Parathyroid adenoma (tissue), 2 donors: ENCODE measurements around the gene PIK3R3.

Experiments
- H2AFZ ChIP-seq: fragments of 300-600 bp; sonication (generic); one replicate; pipeline ENCODE4 v1.7.0; 2017; ENCODE audit warnings: antibody characterized with exemption, mild to moderate bottlenecking
- H3K27ac ChIP-seq: fragments of 300-600 bp; sonication (generic); one replicate; pipeline ENCODE4 v1.7.0; 2017
- H3K27me3 ChIP-seq: fragments of 300-600 bp; sonication (generic); one replicate; pipeline ENCODE4 v1.7.0; 2017; ENCODE audit warnings: low read length; ENCODE audit not compliant: control insufficient read depth, insufficient read depth
- H3K36me3 ChIP-seq: fragments of 300-600 bp; sonication (generic); one replicate; pipeline ENCODE4 v1.7.0; 2017; ENCODE audit warnings: low read length; ENCODE audit not compliant: control insufficient read depth, insufficient read depth
- H3K4me1 ChIP-seq: fragments of 300-600 bp; sonication (generic); one replicate; pipeline ENCODE4 v1.7.0; 2017; ENCODE audit warnings: control low read depth
- H3K4me2 ChIP-seq: fragments of 300-600 bp; sonication (generic); one replicate; pipeline ENCODE4 v1.7.0; 2017; ENCODE audit warnings: low read length
- H3K4me3 ChIP-seq: fragments of 300-600 bp; sonication (generic); one replicate; pipeline ENCODE4 v1.7.0; 2017; ENCODE audit warnings: low read depth, low read length
- H3K79me2 ChIP-seq: fragments of 300-600 bp; sonication (generic); one replicate; pipeline ENCODE4 v1.7.0; 2017; ENCODE audit warnings: control low read depth
- H3K9ac ChIP-seq: fragments of 300-600 bp; sonication (generic); one replicate; pipeline ENCODE4 v1.7.0; 2017; ENCODE audit warnings: mild to moderate bottlenecking
- H3K9me3 ChIP-seq: fragments of 300-600 bp; sonication (generic); one replicate; pipeline ENCODE4 v1.7.0; 2017; ENCODE audit warnings: low read length; ENCODE audit not compliant: control insufficient read depth
- CTCF ChIP-seq: fragments of 300-600 bp; sonication (generic); IDR thresholded peaks from one replicate; pipeline ENCODE4 v1.7.0; 2017; ENCODE audit warnings: antibody characterized with exemption, mild to moderate bottlenecking
- donor health status: primary hyperparathyroidism.

The PIK3R3 gene

DNA sequence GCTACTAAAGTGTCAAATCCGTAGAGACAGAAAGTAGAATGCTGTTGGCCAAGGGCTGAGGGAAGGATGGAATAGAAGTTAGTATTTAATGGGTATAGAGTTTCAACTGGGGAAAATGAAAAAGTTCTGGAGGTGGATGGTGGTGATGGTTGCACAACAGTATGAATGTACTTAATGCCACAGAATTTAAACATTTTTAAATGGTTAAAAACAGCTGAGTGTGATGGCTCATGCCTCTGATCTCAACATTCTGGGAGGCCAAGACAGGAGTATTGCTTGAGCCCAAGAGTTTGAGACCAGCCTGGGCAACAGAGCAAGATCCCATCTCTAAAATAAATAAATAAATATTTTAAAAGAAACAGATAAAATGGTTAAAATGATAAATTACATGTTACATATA is 44.5 kb downstream of the PIK3R3 start:
- Histone ChIP-seq H3K4me2 (no peak overlapping the region), H3K79me2 (no peaks in the 10 kb centered on the region), H3K4me1 (no peaks in the 10 kb centered on the region), H3K27ac (no peak overlapping the region), H3K9ac (no peak overlapping the region), H3K9me3 (no peaks in the 10 kb centered on the region), H3K27me3 (no peaks in the 10 kb centered on the region), H3K36me3 (no peaks in the 10 kb centered on the region), H3K4me3 (no peak overlapping the region), H2AFZ (no peak overlapping the region)
- no peak for TF ChIP-seq CTCF

DNA sequence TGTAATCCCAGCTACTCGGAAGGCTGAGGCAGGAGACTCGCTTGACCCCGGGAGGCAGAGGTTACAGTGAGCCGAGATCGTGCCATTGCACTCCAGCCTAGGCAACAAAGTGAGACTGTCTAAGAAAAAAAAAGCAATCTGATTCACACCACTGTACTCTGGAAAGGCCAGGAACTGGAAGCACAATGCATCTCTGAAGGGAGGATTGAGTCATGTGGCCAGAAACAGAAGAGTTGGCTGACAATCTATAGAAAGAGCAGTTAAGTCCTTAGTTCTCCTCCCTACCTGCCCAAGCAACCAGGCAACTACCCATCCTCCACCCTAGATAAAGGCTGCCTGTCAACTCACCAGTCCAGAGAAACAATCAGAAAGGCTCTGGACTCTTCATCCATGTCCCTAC is 45.9 kb downstream of the PIK3R3 start:
- Histone ChIP-seq H3K79me2 (peaks cover 2% of the 10 kb centered on the region), H3K4me3 (no peak overlapping the region), H3K27me3 (no peaks in the 10 kb centered on the region), H3K9me3 (no peaks in the 10 kb centered on the region), H3K4me2 (no peak overlapping the region), H3K4me1 (no peaks in the 10 kb centered on the region), H3K36me3 (no peaks in the 10 kb centered on the region), H3K27ac (no peak overlapping the region), H2AFZ (no peak overlapping the region), H3K9ac (no peak overlapping the region)
- TF ChIP-seq CTCF = no peak

DNA sequence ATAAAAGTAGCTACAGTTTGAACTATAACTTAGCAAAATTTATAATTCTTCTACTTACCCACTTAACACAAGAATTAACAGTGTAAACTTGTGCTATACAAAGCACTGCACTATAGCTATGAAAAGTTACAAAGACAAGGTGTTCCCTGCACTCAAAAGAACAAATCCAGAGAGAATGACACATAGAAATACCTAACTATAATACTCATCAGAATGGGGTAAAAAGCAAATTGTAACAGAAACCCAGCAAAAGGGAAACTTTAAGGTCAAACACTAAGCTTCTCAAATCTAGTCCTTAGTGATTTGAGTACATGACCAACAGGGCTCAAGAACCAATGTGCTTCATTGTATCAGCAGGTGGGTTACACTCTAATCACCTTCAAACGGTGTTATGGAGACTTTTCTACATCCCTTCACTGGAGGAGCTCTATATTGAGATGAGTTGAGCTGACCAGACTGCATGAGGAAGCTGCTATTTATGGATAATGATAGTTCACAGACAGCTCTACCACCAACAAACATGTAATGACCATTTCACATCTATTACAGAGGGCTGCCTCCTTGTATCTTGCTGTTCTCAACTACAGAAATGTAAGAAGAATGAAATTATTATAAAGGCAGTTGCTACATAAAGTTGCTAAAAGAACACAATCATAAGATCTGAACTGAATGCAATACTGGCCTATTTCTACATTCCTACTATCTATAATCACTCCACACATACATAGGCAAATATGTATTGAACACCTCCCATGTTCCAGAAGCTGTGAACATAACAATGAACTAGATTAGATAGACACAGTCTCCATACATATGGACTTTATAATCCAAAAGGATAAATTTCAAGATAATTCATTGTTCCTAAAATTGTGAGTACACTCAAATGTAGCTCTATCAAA is 47.6 kb downstream of the PIK3R3 start:
- peaks cover 2% of the 10 kb centered on the region for H3K79me2 ChIP-seq
- no peak overlapping the region for H3K4me3 ChIP-seq
- H3K9me3 ChIP-seq = no peaks in the 10 kb centered on the region
- no peaks in the 10 kb centered on the region for H3K36me3 ChIP-seq
- H3K9ac ChIP-seq = no peak overlapping the region
- H2AFZ ChIP-seq = no peak overlapping the region
- H3K27me3 ChIP-seq = no peaks in the 10 kb centered on the region
- no peak for TF ChIP-seq CTCF
- no peak overlapping the region for H3K4me2 ChIP-seq
- no peak overlapping the region for H3K27ac ChIP-seq
- no peaks in the 10 kb centered on the region for H3K4me1 ChIP-seq

DNA sequence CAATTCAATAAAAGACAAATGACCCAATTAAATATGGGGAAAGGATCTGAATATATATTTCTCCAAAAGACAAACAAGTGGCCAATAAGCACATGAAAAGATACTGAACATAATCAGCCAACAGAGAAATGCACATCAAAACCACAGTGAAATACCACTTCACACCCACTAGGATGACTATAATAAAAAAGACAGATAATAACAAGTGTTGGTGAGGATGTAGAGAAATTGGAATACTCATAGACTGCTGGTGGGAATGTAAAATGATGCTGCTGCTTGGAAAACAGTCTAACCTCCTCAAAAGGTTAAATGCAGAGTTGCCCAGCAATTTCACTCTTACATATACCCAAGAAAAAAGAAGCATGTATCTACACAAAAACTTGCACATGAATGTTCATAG is 48.9 kb downstream of the PIK3R3 start:
- TF ChIP-seq CTCF = no peak
- Histone ChIP-seq H3K36me3 (no peaks in the 10 kb centered on the region), H3K4me3 (no peak overlapping the region), H3K9me3 (no peaks in the 10 kb centered on the region), H2AFZ (no peak overlapping the region), H3K9ac (no peak overlapping the region), H3K4me1 (no peaks in the 10 kb centered on the region), H3K4me2 (no peak overlapping the region), H3K79me2 (peaks cover 2% of the 10 kb centered on the region), H3K27ac (no peak overlapping the region), H3K27me3 (no peaks in the 10 kb centered on the region)

GRCh38 chr1:46081619-46082018 is 50.8 kb downstream of the PIK3R3 start:
- TF ChIP-seq CTCF = no peak
- Histone ChIP-seq H3K4me3 (no peak overlapping the region), H3K27ac (no peak overlapping the region), H3K36me3 (no peaks in the 10 kb centered on the region), H3K9me3 (no peaks in the 10 kb centered on the region), H3K9ac (no peak overlapping the region), H3K4me1 (no peaks in the 10 kb centered on the region), H3K4me2 (no peak overlapping the region), H2AFZ (no peak overlapping the region), H3K79me2 (peaks cover 2% of the 10 kb centered on the region), H3K27me3 (no peaks in the 10 kb centered on the region)
